Head of caudate nucleus (tissue), 42 donors: Measurements from ENCODE around the gene ENDOV.

Source experiments
- DNase-seq, 42 donors: peaks; one replicate each; pipeline versions ENCODE4 v3.0.0 to v3.0.0-alpha.2; 2020 to 2021; ENCODE audit warnings: mixed read lengths in 7 of 42
- intact Hi-C: fragments of 100-400 bp; cut with DNase I; formaldehyde crosslinking; loops from one replicate; pipeline ENCODE4 v1.15.0; 2022

ENDOV gene

GRCh38 chr17:80474231-80474960 is 59.4 kb downstream of the ENDOV start:
- intact Hi-C loops = no loop called here
- DNase-seq = peak in 12 of 42 donors; percentile 10 to 70 (median 37)

- intact Hi-C loops = no loop called here
- peak in 6 of 42 donors; percentile 22 to 55 (median 36) for DNase-seq
These were observed 60.3 kb downstream of the ENDOV start for GRCh38 chr17:80474961-80475909.

- intact Hi-C loops = no loop called here
- DNase-seq = peak in 8 of 42 donors; percentile 30 to 61 (median 39)
These were observed 61.2 kb downstream of the ENDOV start, which contains the start of gene NPTX1 for GRCh38 chr17:80475910-80476876. NPTX1 (minus strand) TSS chr17:80476607; CDS start chr17:80476446, 161 bp downstream.

- no peak for DNase-seq
- intact Hi-C loops = no loop called here
These were observed 62.1 kb downstream of the ENDOV start for GRCh38 chr17:80476877-80477646.

GRCh38 chr17:80477647-80478478 is 62.9 kb downstream of the ENDOV start:
- intact Hi-C loops = no loop called here
- peak in 37 of 42 donors; percentile 39 to 82 (median 62) for DNase-seq

- intact Hi-C loops = no loop called here
- no peak for DNase-seq
These were observed 63.7 kb downstream of the ENDOV start for GRCh38 chr17:80478487-80479245.

- no peak for DNase-seq
- intact Hi-C loops = no loop called here
These were observed 64.2 kb downstream of the ENDOV start for GRCh38 chr17:80479246-80479566.

GRCh38 chr17:80480248-80480647 is 65.3 kb downstream of the ENDOV start:
- intact Hi-C loops = no loop called here
- DNase-seq = no peak

GRCh38 chr17:80481284-80482057 is 66.5 kb downstream of the ENDOV start:
- intact Hi-C loops = no loop called here
- DNase-seq = peak; percentile 43 to 94 (median 76)

GRCh38 chr17:80482058-80482318 is 67.0 kb downstream of the ENDOV start:
- intact Hi-C loops = no loop called here
- DNase-seq = no peak

GRCh38 chr17:80482555-80483308 is 67.8 kb downstream of the ENDOV start:
- no peak for DNase-seq
- intact Hi-C loops = no loop called here

- intact Hi-C loops = no loop called here
- DNase-seq = no peak
These were observed 70.9 kb downstream of the ENDOV start for GRCh38 chr17:80485846-80486245.

- intact Hi-C loops = no loop called here
- DNase-seq = no peak
These were observed 71.7 kb downstream of the ENDOV start for GRCh38 chr17:80486692-80487091.

- intact Hi-C loops = no loop called here
- no peak for DNase-seq
These were observed 72.5 kb downstream of the ENDOV start for GRCh38 chr17:80487511-80487910.
